Right lobe of liver (tissue), 4 donors: Measurements from ENCODE around the gene LRFN2.

Experiments
- POLR2A ChIP-seq: fragments of 450-650 bp; IDR thresholded peaks from one replicate; pipeline ENCODE4 v1.6.1; 2017; ENCODE audit warnings: antibody characterized with exemption, mild to moderate bottlenecking
- TF ChIP-seq, protein P1 (sequence below), 4 donors: fragments of 200-600 bp in 3 of 4; fragments of 450-650 bp in 1 of 4; IDR thresholded peaks; one replicate each; pipeline versions ENCODE4 v1.5.1 to v1.8.0; 2016 to 2022; ENCODE audit warnings: antibody characterized with exemption in 4 of 4, mild to moderate bottlenecking in 2 of 4
- donor health status: DM: no; HTN: no; CAD: no.
- donor health status: DM: no; HTN: no; CAD: no.
- donor health status: DM: no; HTN: yes; CAD: no.

DNA sequence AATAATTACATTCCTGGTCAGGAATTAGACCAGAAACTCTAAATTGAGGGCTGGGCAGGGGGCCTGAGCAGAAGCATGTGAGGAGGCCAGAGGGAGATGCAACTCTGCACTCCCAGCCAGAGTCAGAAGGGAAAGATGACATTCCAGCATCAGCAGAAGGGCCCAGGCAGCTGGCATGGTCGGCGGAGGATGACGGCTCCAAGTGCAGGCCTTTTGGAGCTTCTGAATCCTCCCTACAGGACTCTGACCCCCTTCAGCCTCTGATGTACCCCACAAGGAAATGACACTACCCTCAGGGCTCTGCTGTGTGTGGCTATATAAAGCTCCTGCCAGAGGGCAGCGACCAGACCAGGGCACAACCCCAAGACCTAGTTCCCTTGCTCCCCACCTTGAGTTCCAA is 1.9 kb downstream of the LRFN2 start:
- TF ChIP-seq, protein P1, sequence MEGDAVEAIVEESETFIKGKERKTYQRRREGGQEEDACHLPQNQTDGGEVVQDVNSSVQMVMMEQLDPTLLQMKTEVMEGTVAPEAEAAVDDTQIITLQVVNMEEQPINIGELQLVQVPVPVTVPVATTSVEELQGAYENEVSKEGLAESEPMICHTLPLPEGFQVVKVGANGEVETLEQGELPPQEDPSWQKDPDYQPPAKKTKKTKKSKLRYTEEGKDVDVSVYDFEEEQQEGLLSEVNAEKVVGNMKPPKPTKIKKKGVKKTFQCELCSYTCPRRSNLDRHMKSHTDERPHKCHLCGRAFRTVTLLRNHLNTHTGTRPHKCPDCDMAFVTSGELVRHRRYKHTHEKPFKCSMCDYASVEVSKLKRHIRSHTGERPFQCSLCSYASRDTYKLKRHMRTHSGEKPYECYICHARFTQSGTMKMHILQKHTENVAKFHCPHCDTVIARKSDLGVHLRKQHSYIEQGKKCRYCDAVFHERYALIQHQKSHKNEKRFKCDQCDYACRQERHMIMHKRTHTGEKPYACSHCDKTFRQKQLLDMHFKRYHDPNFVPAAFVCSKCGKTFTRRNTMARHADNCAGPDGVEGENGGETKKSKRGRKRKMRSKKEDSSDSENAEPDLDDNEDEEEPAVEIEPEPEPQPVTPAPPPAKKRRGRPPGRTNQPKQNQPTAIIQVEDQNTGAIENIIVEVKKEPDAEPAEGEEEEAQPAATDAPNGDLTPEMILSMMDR (IDR thresholded peaks at IDR 0.05): no peak
- no peak for TF ChIP-seq POLR2A
